ENCODE measurements around the gene KCNAB1. TPM values are rescaled to one million over a fixed set of nuclear protein-coding genes. Genes with fewer than 3 reads are reported as not detected.
"Not testable (repeated sequence)": the region's sequence is repeated elsewhere in the genome, so short reads cannot be mapped to it uniquely, and the experiment has no call there.

KCNAB1 gene
- total RNA-seq, 1 experiment from 2014 or later = not detected

DNA sequence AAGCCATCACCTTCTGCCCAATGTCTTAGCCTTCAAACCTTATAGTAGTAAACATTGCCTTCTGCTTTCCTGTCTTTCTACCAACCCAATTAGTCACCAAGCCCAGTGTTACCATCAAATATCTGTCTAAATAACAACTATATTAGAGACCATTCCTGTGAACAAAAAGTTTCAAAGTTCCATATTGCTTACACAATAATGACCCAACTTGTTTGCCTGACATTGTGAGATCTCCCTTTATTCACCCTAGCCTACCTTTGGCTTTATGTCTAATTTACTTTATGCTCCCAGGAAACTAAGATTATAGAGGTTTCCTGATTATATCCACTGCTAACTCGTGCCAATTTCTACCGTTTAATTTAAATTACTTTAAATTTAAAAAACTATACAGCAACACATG, 26.0 kb upstream of the KCNAB1 start:
- no peak overlapping the region for H2AFZ ChIP-seq (ENCODE audit: low read depth, low read length, poor library complexity, severe bottlenecking)
- ChIA-PET CTCF (no interaction called here), RAD21 (ENCODE audit: low non-redundant PET in 1 of 2, low total read pairs in 2 of 2, uncharacterized antibody in 2 of 2, unreplicated experiment in 2 of 2) (no interaction called here), POLR2A (no interaction called here)
- H3K4me2 ChIP-seq (ENCODE audit: low read length) = no peak overlapping the region
- no peak overlapping the region for H3K27ac ChIP-seq (ENCODE audit: low read depth, low read length)
- DNase-seq (ENCODE audit: low read depth, low spot score) (no peak), ATAC-seq (no peak)
- no peak overlapping the region for H3K4me3 ChIP-seq (replicated peaks in 1 of 2; ENCODE audit: low read depth in 1 of 2, low read length in 2 of 2)
- no peaks in the 10 kb centered on the region for H3K36me3 ChIP-seq (ENCODE audit: control insufficient read depth in 1 of 2, insufficient read depth in 2 of 2, low read length in 2 of 2)
- H3K9ac ChIP-seq (ENCODE audit: low read length) = no peak overlapping the region
- no TSS peak for BruUV-seq (replicated peaks)
- no peaks in the 10 kb centered on the region for H3K9me3 ChIP-seq (ENCODE audit: control insufficient read depth in 1 of 2, insufficient read depth in 1 of 2, low read depth in 1 of 2, low read length in 2 of 2)
- TF ChIP-seq POLR2A (IDR thresholded peaks at IDR 0.05; ENCODE audit: borderline replicate concordance, extremely low read depth, insufficient read depth, insufficient read length) = no peak
- no peak for TF ChIP-seq YY1 (IDR thresholded peaks at IDR 0.05; ENCODE audit: extremely low read depth, insufficient replicate concordance, low read depth, low read length)
- no peak for TF ChIP-seq EGR1 (IDR thresholded peaks at IDR 0.05; ENCODE audit: low read depth)
- TF ChIP-seq, protein P1, sequence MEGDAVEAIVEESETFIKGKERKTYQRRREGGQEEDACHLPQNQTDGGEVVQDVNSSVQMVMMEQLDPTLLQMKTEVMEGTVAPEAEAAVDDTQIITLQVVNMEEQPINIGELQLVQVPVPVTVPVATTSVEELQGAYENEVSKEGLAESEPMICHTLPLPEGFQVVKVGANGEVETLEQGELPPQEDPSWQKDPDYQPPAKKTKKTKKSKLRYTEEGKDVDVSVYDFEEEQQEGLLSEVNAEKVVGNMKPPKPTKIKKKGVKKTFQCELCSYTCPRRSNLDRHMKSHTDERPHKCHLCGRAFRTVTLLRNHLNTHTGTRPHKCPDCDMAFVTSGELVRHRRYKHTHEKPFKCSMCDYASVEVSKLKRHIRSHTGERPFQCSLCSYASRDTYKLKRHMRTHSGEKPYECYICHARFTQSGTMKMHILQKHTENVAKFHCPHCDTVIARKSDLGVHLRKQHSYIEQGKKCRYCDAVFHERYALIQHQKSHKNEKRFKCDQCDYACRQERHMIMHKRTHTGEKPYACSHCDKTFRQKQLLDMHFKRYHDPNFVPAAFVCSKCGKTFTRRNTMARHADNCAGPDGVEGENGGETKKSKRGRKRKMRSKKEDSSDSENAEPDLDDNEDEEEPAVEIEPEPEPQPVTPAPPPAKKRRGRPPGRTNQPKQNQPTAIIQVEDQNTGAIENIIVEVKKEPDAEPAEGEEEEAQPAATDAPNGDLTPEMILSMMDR (IDR thresholded peaks at IDR 0.05 in 2 of 3, conservative IDR thresholded peaks at IDR 0.05 in 1 of 3; ENCODE audit: borderline replicate concordance in 1 of 3, insufficient read depth in 1 of 3, low read depth in 2 of 3, low read length in 2 of 3) = no peak
- TF ChIP-seq, protein P2, sequence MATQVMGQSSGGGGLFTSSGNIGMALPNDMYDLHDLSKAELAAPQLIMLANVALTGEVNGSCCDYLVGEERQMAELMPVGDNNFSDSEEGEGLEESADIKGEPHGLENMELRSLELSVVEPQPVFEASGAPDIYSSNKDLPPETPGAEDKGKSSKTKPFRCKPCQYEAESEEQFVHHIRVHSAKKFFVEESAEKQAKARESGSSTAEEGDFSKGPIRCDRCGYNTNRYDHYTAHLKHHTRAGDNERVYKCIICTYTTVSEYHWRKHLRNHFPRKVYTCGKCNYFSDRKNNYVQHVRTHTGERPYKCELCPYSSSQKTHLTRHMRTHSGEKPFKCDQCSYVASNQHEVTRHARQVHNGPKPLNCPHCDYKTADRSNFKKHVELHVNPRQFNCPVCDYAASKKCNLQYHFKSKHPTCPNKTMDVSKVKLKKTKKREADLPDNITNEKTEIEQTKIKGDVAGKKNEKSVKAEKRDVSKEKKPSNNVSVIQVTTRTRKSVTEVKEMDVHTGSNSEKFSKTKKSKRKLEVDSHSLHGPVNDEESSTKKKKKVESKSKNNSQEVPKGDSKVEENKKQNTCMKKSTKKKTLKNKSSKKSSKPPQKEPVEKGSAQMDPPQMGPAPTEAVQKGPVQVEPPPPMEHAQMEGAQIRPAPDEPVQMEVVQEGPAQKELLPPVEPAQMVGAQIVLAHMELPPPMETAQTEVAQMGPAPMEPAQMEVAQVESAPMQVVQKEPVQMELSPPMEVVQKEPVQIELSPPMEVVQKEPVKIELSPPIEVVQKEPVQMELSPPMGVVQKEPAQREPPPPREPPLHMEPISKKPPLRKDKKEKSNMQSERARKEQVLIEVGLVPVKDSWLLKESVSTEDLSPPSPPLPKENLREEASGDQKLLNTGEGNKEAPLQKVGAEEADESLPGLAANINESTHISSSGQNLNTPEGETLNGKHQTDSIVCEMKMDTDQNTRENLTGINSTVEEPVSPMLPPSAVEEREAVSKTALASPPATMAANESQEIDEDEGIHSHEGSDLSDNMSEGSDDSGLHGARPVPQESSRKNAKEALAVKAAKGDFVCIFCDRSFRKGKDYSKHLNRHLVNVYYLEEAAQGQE (IDR thresholded peaks at IDR 0.05; ENCODE audit: low read depth) = no peak
- TF ChIP-seq CEBPB (IDR thresholded peaks at IDR 0.05; ENCODE audit: low read depth) = no peak
- TF ChIP-seq JUND (IDR thresholded peaks at IDR 0.05) = no peak
- TF ChIP-seq POLR2AphosphoS5 (IDR thresholded peaks at IDR 0.05; ENCODE audit: low read depth, low read length) = no peak
- TF ChIP-seq EZH2 (IDR thresholded peaks at IDR 0.05) = no peak
- no peak for TF ChIP-seq ZFX (IDR thresholded peaks at IDR 0.05)
- TF ChIP-seq SIN3A (IDR thresholded peaks at IDR 0.05; ENCODE audit: low read depth) = no peak
- no peak for TF ChIP-seq FOSL1 (IDR thresholded peaks at IDR 0.05; ENCODE audit: low read depth)
- no peak for TF ChIP-seq ZNF274 (IDR thresholded peaks at IDR 0.05; ENCODE audit: low read depth, low read length)
- TF ChIP-seq, protein P3, sequence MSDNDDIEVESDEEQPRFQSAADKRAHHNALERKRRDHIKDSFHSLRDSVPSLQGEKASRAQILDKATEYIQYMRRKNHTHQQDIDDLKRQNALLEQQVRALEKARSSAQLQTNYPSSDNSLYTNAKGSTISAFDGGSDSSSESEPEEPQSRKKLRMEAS (IDR thresholded peaks at IDR 0.05) = no peak
- no peak for TF ChIP-seq RAD21 (IDR thresholded peaks at IDR 0.05; ENCODE audit: low read depth)
- TF ChIP-seq, protein P4, sequence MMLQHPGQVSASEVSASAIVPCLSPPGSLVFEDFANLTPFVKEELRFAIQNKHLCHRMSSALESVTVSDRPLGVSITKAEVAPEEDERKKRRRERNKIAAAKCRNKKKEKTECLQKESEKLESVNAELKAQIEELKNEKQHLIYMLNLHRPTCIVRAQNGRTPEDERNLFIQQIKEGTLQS (IDR thresholded peaks at IDR 0.05) = no peak
- TF ChIP-seq TCF7L2 (IDR thresholded peaks at IDR 0.05; ENCODE audit: borderline replicate concordance, extremely low read depth, insufficient read depth, insufficient read length) = no peak
- TF ChIP-seq ELF1 (IDR thresholded peaks at IDR 0.05; ENCODE audit: borderline replicate concordance, low read depth) = no peak
- no peaks in the 10 kb centered on the region for H4K20me1 ChIP-seq (ENCODE audit: insufficient read depth)
- H3K27me3 ChIP-seq (ENCODE audit: insufficient read depth, low read length) = no peaks in the 10 kb centered on the region
- H3K9me2 ChIP-seq (ENCODE audit: insufficient read depth) = no peaks in the 10 kb centered on the region
- H3K79me2 ChIP-seq (ENCODE audit: insufficient read depth, low read length) = no peaks in the 10 kb centered on the region
- intact Hi-C loops (cut with micrococcal nuclease) = no loop called here
- H3K4me1 ChIP-seq (ENCODE audit: control insufficient read depth in 1 of 2, insufficient read depth in 2 of 2, low read length in 2 of 2) = no peaks in the 10 kb centered on the region

DNA sequence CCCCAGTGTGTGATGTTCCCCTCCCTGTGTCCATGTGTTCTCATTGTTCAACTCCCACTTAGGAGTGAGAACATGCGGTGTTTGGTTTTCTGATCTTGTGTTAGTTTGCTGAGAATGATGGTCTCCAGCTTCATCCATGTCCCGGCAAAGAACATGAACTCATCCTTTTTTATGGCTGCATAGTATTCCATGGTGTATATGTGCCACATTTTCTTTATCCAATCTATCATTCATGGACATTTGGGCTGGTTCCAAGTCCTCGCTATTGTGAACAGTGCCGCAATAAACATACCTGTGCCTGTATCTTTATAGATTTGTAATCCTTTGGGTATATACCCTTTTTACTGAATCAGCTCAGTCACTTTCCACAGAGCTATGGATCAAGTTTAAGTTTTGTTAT, 24.7 kb upstream of the KCNAB1 start:
- RAD21 ChIA-PET (ENCODE audit: low non-redundant PET in 1 of 2, low total read pairs in 2 of 2, uncharacterized antibody in 2 of 2, unreplicated experiment in 2 of 2); BruUV-seq (replicated peaks); intact Hi-C loops (cut with micrococcal nuclease): not testable (repeated sequence)

More for the DNA sequence above, 24.7 kb upstream of the KCNAB1 start:
- H3K4me3 ChIP-seq (replicated peaks in 1 of 2; ENCODE audit: low read depth in 1 of 2, low read length in 2 of 2); H3K9ac ChIP-seq (ENCODE audit: low read length); H3K4me2 ChIP-seq (ENCODE audit: low read length); H3K79me2 ChIP-seq (ENCODE audit: insufficient read depth, low read length); H3K27me3 ChIP-seq (ENCODE audit: insufficient read depth, low read length); CTCF ChIA-PET; H4K20me1 ChIP-seq (ENCODE audit: insufficient read depth); H2AFZ ChIP-seq (ENCODE audit: low read depth, low read length, poor library complexity, severe bottlenecking); H3K36me3 ChIP-seq (ENCODE audit: control insufficient read depth in 1 of 2, insufficient read depth in 2 of 2, low read length in 2 of 2); H3K27ac ChIP-seq (ENCODE audit: low read depth, low read length); H3K9me2 ChIP-seq (ENCODE audit: insufficient read depth); H3K9me3 ChIP-seq (ENCODE audit: control insufficient read depth in 1 of 2, insufficient read depth in 1 of 2, low read depth in 1 of 2, low read length in 2 of 2); DNase-seq (ENCODE audit: low read depth, low spot score); ATAC-seq; H3K4me1 ChIP-seq (ENCODE audit: control insufficient read depth in 1 of 2, insufficient read depth in 2 of 2, low read length in 2 of 2): not testable (repeated sequence)
- POLR2A ChIA-PET = interaction anchor here (0.5 kb wide), 1 partner anchor 1066 kb away, joined by 3 read pairs; no protein-coding TSS in a partner anchor

Measured in HCT116 (cell line).